Measurements from ENCODE around the gene IL1RN.

Gene IL1RN

DNA sequence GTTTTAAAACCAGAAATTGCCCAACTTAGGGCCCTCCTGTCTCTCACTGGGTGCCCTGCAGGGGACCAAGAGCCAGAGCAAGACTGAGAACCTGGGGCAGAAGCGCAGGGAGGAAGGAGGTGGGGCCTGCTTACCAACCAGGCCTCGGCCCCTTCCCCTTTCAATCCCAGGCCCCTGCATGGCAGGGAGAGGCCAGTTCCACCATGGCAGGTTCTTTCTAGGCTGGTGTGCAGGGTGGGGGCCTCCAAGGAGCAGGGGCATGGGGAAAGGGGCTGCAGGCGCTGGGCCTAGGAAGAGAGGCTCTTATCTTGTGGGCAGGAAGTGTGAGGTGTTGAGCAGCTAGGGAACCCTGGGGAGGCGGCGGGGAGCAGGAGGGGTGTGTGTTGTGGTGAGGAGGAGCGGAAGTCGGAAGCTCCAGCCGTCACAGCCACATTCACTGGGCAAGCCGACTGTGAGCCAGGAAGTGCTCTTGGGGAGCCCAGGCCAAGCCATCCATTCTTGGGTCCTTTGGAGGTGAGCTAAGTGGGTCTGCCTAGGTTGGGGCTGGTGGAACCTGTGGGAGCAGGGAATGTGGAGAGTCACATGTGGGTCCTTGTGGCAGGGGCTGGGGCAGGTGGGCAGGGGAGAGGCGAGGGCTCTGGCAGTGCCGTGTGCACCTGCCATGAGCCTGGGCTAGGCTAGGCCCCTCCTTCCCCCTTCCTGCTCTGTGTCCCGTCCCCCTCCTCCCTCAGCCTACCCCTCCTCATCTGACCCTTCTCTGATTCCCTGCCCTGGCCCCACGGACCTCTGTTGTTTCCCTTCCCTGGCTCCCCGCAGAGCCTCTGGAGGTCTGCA lies 46.4 kb downstream of the IL1RN start, which contains the start of gene PSD4:
PSD4 (plus strand) TSS at position 430 of the 834 bp plus-strand sequence. CDS start 8,486 bp downstream, outside the sequence.
- peak in 13 of 51 donors; percentile 11 to 35 (median 19) for DNase-seq

GRCh38 chr2:113174376-113174750 lies 47.0 kb downstream of the IL1RN start:
- no peak for DNase-seq

GRCh38 chr2:113175042-113175628 lies 47.7 kb downstream of the IL1RN start:
- DNase-seq, result no peak

DNA sequence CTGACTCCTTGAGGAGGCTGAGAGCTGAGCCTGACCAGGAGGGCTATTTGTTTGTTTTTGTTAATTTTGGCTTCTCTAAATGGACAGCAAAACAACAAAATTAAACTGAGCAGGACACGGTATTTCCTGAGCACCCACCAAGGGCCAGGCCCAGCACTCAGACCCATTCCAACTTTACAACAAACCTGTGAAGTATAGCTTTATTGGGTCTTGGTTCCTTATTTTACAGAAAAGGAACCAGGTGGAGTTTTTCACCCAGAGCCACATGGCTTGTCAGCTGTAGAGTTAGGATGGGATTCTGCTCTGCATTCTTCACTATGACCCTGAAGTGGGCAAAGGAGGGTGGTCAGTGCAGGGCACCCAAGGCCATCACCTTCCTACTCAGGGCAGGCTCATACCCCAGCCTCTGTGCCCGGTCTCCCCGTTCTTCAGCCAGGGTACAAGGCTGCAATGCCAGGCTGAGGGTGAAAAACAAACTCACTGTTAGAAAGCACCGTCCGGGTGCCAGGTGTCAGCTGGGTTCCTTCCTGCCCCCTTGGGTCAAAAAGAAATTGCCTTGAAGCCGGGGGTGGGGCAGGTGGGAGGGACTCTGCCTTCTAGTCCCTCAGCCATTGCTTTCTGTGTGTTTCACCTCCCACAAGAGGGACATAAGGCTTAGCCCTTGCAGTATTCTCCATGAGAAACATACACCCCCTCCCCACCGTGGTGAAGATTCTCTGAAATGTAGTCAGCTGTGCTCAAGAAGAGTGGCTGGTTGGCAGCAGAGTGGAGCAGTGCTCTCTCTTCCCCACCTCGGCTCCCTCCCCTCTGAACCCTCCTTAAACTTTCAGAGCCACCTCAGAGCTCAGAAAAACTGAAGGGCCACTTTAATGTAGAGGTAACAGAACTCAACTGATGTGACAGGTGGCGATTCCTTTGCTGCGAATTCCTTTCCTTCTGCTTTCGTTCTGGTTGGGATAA lies 48.6 kb downstream of the IL1RN start:
- no peak for DNase-seq

DNA sequence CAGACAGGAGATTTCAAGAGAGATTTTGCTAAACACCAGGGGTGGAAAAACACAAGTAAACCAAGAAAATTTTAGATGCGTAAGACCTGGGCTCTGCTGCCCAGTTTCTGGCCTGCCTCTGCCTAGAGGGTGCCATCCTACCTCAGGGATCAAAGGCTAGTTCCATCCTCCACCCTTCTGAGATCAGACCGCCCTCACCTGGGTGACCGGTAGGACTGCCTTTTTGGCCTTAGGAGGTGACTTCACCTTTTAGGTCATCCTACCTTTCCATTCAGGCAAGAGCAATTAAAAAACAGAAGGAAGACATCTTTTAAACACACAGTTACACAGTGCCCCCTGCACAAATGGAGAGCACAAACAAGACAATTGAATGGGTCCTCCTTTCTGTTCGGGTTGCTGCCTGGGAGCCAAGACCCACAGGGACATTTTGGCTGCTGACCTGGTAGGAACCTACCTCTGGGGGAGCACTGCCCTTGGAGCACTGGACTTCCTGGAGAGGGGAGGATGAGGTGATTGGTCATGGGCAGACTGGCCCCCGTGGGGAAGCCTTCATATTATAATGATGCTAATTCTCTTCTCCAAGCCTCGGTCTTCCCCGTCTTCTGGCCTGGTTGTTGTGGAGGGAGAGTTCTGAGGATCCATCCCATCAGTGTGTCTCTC lies 49.4 kb downstream of the IL1RN start:
- DNase-seq, result no peak

GRCh38 chr2:113178069-113178746 lies 50.8 kb downstream of the IL1RN start:
- no peak for DNase-seq

GRCh38 chr2:113178891-113179290 lies 51.5 kb downstream of the IL1RN start:
- DNase-seq, result no peak

DNA sequence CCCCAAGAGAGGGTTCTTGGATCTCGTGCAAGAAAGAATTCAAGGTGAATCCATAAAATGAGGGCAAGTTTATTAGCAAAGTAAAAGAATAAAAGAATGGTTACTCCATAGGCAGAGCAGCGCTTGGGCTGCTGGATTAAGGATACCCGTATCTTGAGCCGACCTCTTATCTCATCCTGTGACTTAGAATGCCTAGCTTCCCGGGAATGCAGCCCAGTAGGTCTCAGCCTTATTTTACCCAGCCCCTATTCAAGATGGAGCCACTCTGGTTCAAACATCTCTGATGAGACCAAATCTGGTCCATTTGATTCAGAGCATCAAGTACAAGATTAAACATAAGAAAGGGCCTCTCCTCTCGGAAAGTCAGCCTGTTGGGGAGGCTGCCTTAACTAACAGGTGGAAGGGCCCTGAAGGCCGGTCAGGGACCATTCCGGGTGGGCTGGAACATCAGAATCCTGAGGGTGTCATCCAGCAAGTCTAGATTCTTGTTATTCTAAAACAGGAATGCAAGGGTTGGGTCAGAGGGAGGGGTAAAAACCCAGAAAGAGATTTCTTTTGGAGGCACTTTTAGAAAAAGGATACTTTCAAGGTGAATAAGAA lies 52.1 kb downstream of the IL1RN start:
- DNase-seq, result no peak

DNA sequence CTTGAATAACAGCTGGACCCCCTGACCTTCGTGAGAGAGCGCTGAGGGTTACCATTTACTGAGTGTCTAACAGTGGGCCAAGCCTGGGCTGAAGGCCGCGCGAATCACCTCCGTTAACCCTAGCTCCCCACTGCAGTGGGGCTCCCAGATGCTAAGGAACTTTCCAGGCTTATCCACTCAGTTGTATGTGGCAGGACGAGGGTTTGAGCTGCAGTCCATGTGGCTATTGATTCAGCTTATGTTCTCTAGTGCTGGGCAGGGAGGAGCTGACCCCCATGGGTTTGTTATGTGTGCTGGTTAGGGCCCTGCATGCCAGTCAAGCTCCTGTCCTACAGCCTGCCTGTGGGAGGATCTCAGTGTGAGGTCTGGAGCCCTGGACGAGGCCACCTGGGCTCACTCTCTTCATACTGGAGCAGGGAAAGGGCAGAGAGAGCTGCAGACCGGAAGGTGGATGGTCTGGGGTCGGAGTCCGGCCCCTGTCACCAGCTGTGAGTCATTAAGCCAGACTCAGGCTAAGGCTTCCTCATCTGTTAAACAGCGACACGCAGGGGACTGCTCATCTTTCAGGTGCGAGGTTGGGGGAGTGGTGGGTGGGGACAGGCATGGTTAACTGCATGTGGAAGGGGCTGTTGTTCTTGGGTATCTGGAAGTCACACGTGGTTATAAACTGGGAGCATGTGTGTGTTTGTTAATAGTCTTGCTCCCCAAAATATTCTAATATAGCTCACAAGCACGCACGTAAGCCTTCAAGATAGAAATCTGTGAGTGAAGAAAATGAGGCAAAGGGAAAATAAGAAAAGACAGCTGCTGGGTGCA lies 52.9 kb downstream of the IL1RN start:
- no peak for DNase-seq

DNA sequence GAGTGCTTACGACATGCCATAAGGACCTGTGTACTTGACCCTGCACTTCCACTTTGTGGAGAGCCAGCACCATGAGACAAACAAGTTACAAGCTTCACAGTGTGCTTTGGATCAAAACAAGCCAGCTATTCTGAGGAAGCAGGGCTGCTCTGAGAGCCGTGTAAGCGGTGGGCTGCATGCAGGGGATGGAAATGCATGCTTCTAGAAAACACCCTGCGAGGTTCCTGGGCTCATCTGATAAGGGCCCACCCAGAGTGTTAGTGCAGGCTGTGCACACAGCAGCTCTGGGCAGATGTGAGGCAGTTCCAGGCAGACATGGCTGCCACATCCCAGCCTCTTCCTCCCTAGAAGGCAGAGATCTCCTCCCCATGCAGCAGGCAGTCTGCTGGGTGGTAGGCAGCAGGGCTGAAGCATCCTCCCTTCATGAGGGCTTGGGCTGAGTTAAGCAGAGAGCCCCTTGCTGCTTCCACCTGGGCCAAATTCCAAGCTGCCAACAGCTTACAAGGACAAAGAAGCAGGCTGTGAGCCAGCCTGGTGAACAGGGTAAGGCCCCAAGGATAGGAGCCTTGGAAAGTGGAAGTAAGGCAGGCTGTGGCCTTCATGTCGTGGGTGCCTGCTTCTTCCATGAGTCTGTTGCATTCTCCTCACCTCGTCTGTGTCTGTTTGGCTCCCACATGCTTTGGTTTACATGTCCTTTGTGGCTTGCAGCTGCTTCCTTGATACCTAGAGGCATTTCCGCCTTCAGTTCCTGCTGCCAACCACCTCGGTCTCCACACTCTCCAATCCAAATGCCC lies 54.1 kb downstream of the IL1RN start:
- peak in 4 of 51 donors; percentile 10 to 18 (median 14) for DNase-seq

DNA sequence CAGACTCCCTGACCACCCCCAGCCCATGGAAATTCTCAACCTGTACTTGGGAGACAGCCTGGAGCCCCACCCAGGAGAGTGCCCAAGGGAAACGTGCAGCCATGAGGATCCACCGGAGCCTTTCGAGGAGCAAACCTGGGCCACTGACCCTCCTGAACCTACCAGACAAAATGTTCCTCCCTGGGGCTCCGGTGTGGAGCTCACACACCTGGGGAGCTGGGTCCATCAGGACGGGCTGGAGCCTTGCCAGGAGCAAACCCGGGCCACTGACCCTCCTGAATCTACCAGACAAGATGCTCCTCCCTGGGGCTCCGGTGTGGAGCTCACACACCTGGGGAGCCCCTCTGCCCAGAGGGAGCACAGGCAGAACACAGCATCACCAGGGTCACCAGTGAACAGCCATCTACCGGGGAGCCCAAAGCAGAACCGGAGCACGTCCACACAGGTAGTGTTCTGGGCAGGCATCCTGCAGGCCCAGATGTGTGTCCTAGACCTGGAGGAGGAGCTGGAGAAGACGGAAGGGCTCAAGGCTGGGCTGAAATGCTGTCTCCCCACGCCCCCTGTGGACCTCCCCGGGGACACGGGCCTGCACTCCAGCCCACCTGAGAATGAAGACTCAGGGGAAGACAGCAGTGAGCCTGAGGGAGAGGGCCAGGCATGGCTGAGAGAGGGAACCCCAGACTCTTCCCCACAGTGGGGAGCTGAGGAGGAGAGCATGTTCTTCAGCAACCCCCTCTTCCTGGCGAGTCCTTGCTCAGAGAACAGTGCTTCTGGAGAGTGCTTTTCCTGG lies 55.3 kb downstream of the IL1RN start:
- DNase-seq, result no peak

DNA sequence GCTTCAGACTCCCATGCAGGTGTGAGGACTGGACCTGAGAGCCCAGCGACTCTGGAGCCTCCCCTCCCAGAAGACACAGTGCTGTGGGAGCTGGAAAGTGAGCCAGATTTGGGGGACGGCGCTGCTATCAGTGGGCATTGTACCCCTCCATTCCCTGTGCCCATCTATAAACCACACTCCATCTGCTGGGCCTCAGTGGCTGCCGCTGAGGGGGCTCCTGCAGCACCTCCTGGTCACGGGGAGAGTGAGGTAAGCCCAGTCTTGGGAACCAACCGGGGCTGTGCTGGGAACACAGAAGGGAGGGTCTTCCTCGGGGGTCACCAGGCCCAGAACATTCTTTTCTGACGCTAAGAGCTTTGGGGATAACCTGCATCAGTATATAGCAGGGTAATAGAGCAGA lies 55.9 kb downstream of the IL1RN start:
- no peak for DNase-seq

All from hypothalamus (tissue), 51 donors.